ENCODE results near the gene CTSH.
A peak's percentile ranks its signal among the peaks of the same experiment; 100 is the strongest.

CTSH gene

GRCh38 chr15:78955355-78955754, 10.5 kb upstream of the CTSH start:
- WGBS: 90% methylated on average over 4 of the region's 5 CpGs

GRCh38 chr15:78951841-78952238, 7.0 kb upstream of the CTSH start:
- no peak overlapping the region for H3K27ac ChIP-seq (ENCODE audit: low read depth, low read length)
- peaks cover 9% of the 10 kb centered on the region; the same call in 1 of the 2 replicates for H3K4me1 ChIP-seq (ENCODE audit: insufficient read depth, low read length)
- no peak overlapping the region for H3K9ac ChIP-seq (ENCODE audit: low read depth, low read length)
- H3K4me3 ChIP-seq (ENCODE audit: low read length): no peak overlapping the region
- H3K27me3 ChIP-seq (ENCODE audit: insufficient read depth, low read length): no peaks in the 10 kb centered on the region
- H3K9me3 ChIP-seq (ENCODE audit: insufficient read depth, low read depth, low read length): no peaks in the 10 kb centered on the region
- no peaks in the 10 kb centered on the region for H3K36me3 ChIP-seq (ENCODE audit: insufficient read depth, low read length)
- WGBS: 73% methylated on average over 4 of the region's 4 CpGs

More at GRCh38 chr15:78955355-78955754, 10.5 kb upstream of the CTSH start:
- no peak overlapping the region for H3K4me3 ChIP-seq (ENCODE audit: low read length)
- H3K4me1 ChIP-seq (ENCODE audit: insufficient read depth, low read length): peaks cover 10% of the 10 kb centered on the region; the same call in 1 of the 2 replicates
- H3K9ac ChIP-seq (ENCODE audit: low read depth, low read length): no peak overlapping the region
- H3K9me3 ChIP-seq (ENCODE audit: insufficient read depth, low read depth, low read length): no peaks in the 10 kb centered on the region
- H3K27me3 ChIP-seq (ENCODE audit: insufficient read depth, low read length): no peaks in the 10 kb centered on the region
- H3K27ac ChIP-seq (ENCODE audit: low read depth, low read length): no peak overlapping the region
- no peaks in the 10 kb centered on the region for H3K36me3 ChIP-seq (ENCODE audit: insufficient read depth, low read length)

- no peak overlapping the region for H3K9ac ChIP-seq (ENCODE audit: low read depth, low read length)
- no peaks in the 10 kb centered on the region for H3K9me3 ChIP-seq (ENCODE audit: insufficient read depth, low read depth, low read length)
- H3K36me3 ChIP-seq (ENCODE audit: insufficient read depth, low read length): no peaks in the 10 kb centered on the region
- H3K27me3 ChIP-seq (ENCODE audit: insufficient read depth, low read length): peaks cover 5% of the 10 kb centered on the region
- 87% methylated on average over 10 of the region's 10 CpGs for WGBS
- no peak overlapping the region for H3K27ac ChIP-seq (ENCODE audit: low read depth, low read length)
- H3K4me3 ChIP-seq (ENCODE audit: low read length): no peak overlapping the region
- H3K4me1 ChIP-seq (ENCODE audit: insufficient read depth, low read length): peaks cover 4% of the 10 kb centered on the region; the same call in 1 of the 2 replicates
Measured at GRCh38 chr15:78950902-78951840, 6.3 kb upstream of the CTSH start.

GRCh38 chr15:78950343-78950742, 5.5 kb upstream of the CTSH start:
- no peak overlapping the region for H3K27ac ChIP-seq (ENCODE audit: low read depth, low read length)
- no peaks in the 10 kb centered on the region for H3K9me3 ChIP-seq (ENCODE audit: insufficient read depth, low read depth, low read length)
- H3K4me1 ChIP-seq (ENCODE audit: insufficient read depth, low read length): peaks cover 4% of the 10 kb centered on the region; the same call in 1 of the 2 replicates
- H3K36me3 ChIP-seq (ENCODE audit: insufficient read depth, low read length): no peaks in the 10 kb centered on the region
- WGBS: 95% methylated on average over 9 of the region's 9 CpGs
- peaks cover 9% of the 10 kb centered on the region for H3K27me3 ChIP-seq (ENCODE audit: insufficient read depth, low read length)
- H3K4me3 ChIP-seq (ENCODE audit: low read length): no peak overlapping the region
- no peak overlapping the region for H3K9ac ChIP-seq (ENCODE audit: low read depth, low read length)

- WGBS: 0% methylated on average over 1 of the region's 1 CpG
- H3K36me3 ChIP-seq (ENCODE audit: insufficient read depth, low read length): no peaks in the 10 kb centered on the region
- no peaks in the 10 kb centered on the region for H3K9me3 ChIP-seq (ENCODE audit: insufficient read depth, low read depth, low read length)
- peaks cover 15% of the 10 kb centered on the region for H3K27me3 ChIP-seq (ENCODE audit: insufficient read depth, low read length)
- H3K9ac ChIP-seq (ENCODE audit: low read depth, low read length): no peak overlapping the region
- H3K4me3 ChIP-seq (ENCODE audit: low read length): no peak overlapping the region
- H3K27ac ChIP-seq (ENCODE audit: low read depth, low read length): no peak overlapping the region
- H3K4me1 ChIP-seq (ENCODE audit: insufficient read depth, low read length): peaks cover 6% of the 10 kb centered on the region; the same call in 1 of the 2 replicates
Measured at GRCh38 chr15:78949461-78949860, 4.6 kb upstream of the CTSH start.

- Histone ChIP-seq H3K4me1 (ENCODE audit: insufficient read depth, low read length) (peaks cover 14% of the 10 kb centered on the region; the same call in 1 of the 2 replicates), H3K36me3 (ENCODE audit: insufficient read depth, low read length) (no peaks in the 10 kb centered on the region), H3K27me3 (ENCODE audit: insufficient read depth, low read length) (peaks cover 33% of the 10 kb centered on the region), H3K4me3 (ENCODE audit: low read length) (no peak overlapping the region), H3K9ac (ENCODE audit: low read depth, low read length) (no peak overlapping the region), H3K9me3 (ENCODE audit: insufficient read depth, low read depth, low read length) (no peaks in the 10 kb centered on the region), H3K27ac (ENCODE audit: low read depth, low read length) (no peak overlapping the region)
- 90% methylated on average over 5 of the region's 5 CpGs for WGBS
Measured at GRCh38 chr15:78947506-78947905, 2.7 kb upstream of the CTSH start.

GRCh38 chr15:78946493-78946892, 1.6 kb upstream of the CTSH start:
- Histone ChIP-seq H3K27me3 (ENCODE audit: insufficient read depth, low read length) (peaks cover 33% of the 10 kb centered on the region), H3K27ac (ENCODE audit: low read depth, low read length) (no peak overlapping the region), H3K4me1 (ENCODE audit: insufficient read depth, low read length) (peaks cover 9% of the 10 kb centered on the region; the same call in 1 of the 2 replicates), H3K9me3 (ENCODE audit: insufficient read depth, low read depth, low read length) (no peaks in the 10 kb centered on the region), H3K4me3 (ENCODE audit: low read length) (no peak overlapping the region), H3K36me3 (ENCODE audit: insufficient read depth, low read length) (no peaks in the 10 kb centered on the region), H3K9ac (ENCODE audit: low read depth, low read length) (no peak overlapping the region)
- 88% methylated on average over 5 of the region's 5 CpGs for WGBS

- Histone ChIP-seq H3K4me3 (ENCODE audit: low read length) (peak overlapping the region; percentile 70), H3K4me1 (ENCODE audit: insufficient read depth, low read length) (peaks cover 9% of the 10 kb centered on the region; the same call in 1 of the 2 replicates), H3K9ac (ENCODE audit: low read depth, low read length) (peak overlapping the region; percentile 75; the same call in 1 of the 2 replicates), H3K36me3 (ENCODE audit: insufficient read depth, low read length) (no peaks in the 10 kb centered on the region), H3K9me3 (ENCODE audit: insufficient read depth, low read depth, low read length) (no peaks in the 10 kb centered on the region), H3K27me3 (ENCODE audit: insufficient read depth, low read length) (peaks cover 33% of the 10 kb centered on the region), H3K27ac (ENCODE audit: low read depth, low read length) (no peak overlapping the region)
- WGBS: 54% methylated on average over 12 of the region's 12 CpGs
Measured at GRCh38 chr15:78944202-78944625, 632 bp downstream of the CTSH start.

- no peaks in the 10 kb centered on the region for H3K9me3 ChIP-seq (ENCODE audit: insufficient read depth, low read depth, low read length)
- H3K9ac ChIP-seq (ENCODE audit: low read depth, low read length): no peak overlapping the region
- H3K4me1 ChIP-seq (ENCODE audit: insufficient read depth, low read length): peaks cover 9% of the 10 kb centered on the region; the same call in 1 of the 2 replicates
- H3K4me3 ChIP-seq (ENCODE audit: low read length): no peak overlapping the region
- H3K36me3 ChIP-seq (ENCODE audit: insufficient read depth, low read length): no peaks in the 10 kb centered on the region
- 84% methylated on average over 7 of the region's 7 CpGs for WGBS
- no peak overlapping the region for H3K27ac ChIP-seq (ENCODE audit: low read depth, low read length)
- H3K27me3 ChIP-seq (ENCODE audit: insufficient read depth, low read length): peaks cover 33% of the 10 kb centered on the region
Measured at GRCh38 chr15:78943692-78944091, 1.2 kb downstream of the CTSH start.

- no peak overlapping the region for H3K4me3 ChIP-seq (ENCODE audit: low read length)
- 95% methylated on average over 4 of the region's 4 CpGs for WGBS
- H3K27me3 ChIP-seq (ENCODE audit: insufficient read depth, low read length): peaks cover 33% of the 10 kb centered on the region
- no peak overlapping the region for H3K27ac ChIP-seq (ENCODE audit: low read depth, low read length)
- H3K4me1 ChIP-seq (ENCODE audit: insufficient read depth, low read length): peaks cover 9% of the 10 kb centered on the region; the same call in 1 of the 2 replicates
- no peak overlapping the region for H3K9ac ChIP-seq (ENCODE audit: low read depth, low read length)
- no peaks in the 10 kb centered on the region for H3K9me3 ChIP-seq (ENCODE audit: insufficient read depth, low read depth, low read length)
- H3K36me3 ChIP-seq (ENCODE audit: insufficient read depth, low read length): no peaks in the 10 kb centered on the region
Measured at GRCh38 chr15:78942741-78943140, 2.1 kb downstream of the CTSH start.

GRCh38 chr15:78938658-78939488, 6.0 kb downstream of the CTSH start:
- no peak overlapping the region for H3K27ac ChIP-seq (ENCODE audit: low read depth, low read length)
- whole genome bisulfite sequencing: 95% methylated on average over 6 of the region's 6 CpGs
- peaks cover 2% of the 10 kb centered on the region; the same call in 1 of the 2 replicates for H3K4me1 ChIP-seq (ENCODE audit: insufficient read depth, low read length)
- H3K9ac ChIP-seq (ENCODE audit: low read depth, low read length): no peak overlapping the region
- H3K4me3 ChIP-seq (ENCODE audit: low read length): no peak overlapping the region
- H3K9me3 ChIP-seq (ENCODE audit: insufficient read depth, low read depth, low read length): no peaks in the 10 kb centered on the region
- H3K36me3 ChIP-seq (ENCODE audit: insufficient read depth, low read length): no peaks in the 10 kb centered on the region
- peaks cover 12% of the 10 kb centered on the region for H3K27me3 ChIP-seq (ENCODE audit: insufficient read depth, low read length)

All from HUES64 (cell line).